GM12878 (cell line): ENCODE measurements around the gene NFAT5. TPM values are rescaled to one million over a fixed set of nuclear protein-coding genes. Genes with fewer than 3 reads are reported as not detected.

Experiments
- ATAC-seq: fragments of 200-7000 bp; cut with Tn5 transposase; 3 replicates; pipeline ENCODE4 v1.9.1; 2020; ENCODE audit warnings: mild to moderate bottlenecking, moderate library complexity
- BruUV-seq: library from RNA; stranded (reverse); fragments of 400-500 nt; replicated peaks from 2 replicates; lab custom pipeline; 2021; lab: Mats Ljungman, UMichigan
- CTCF ChIA-PET: fragments of 300-600 bp; sonication (Branson Sonifier 250); formaldehyde crosslinking; extraction: SDS; loops from one replicate; lab custom pipeline; 2021; ENCODE audit warnings: inconsistent platforms; lab: Yijun Ruan, JAX
- POLR2A ChIA-PET: fragments of 350-600 bp; formaldehyde crosslinking; extraction: SDS; loops from one replicate; lab custom pipeline; 2021; ENCODE audit warnings: inconsistent platforms; lab: Charles Lee
- RAD21 ChIA-PET: fragments of 300-600 bp; sonication (Branson Sonifier 250); formaldehyde crosslinking; loops from one replicate; lab custom pipeline; 2023; ENCODE audit warnings: antibody characterized with exemption; ENCODE audit not compliant: unreplicated experiment; lab: Charles Lee
- SMC1A ChIA-PET: fragments of 300-600 bp; sonication (Branson Sonifier 250); formaldehyde crosslinking; loops from one replicate; lab custom pipeline; 2023; ENCODE audit not compliant: unreplicated experiment, uncharacterized antibody; lab: Charles Lee
- DNase-seq: peaks from one replicate; pipeline ENCODE4 v3.0.0-alpha.2; 2011; ENCODE audit warnings: low read depth, low spot score
- FAIRE-seq: peaks from 3 replicates; lab custom pipeline; 2011; peaks lifted over from hg19 to GRCh38; lab: Jason Lieb, UNC
- H2AFZ ChIP-seq: 2 replicates; pipeline ENCODE4 v1.6.0; 2011; ENCODE audit warnings: low read depth, low read length, control low read depth; ENCODE audit not compliant: control insufficient read depth
- H3K27ac ChIP-seq: 2 replicates; pipeline ENCODE4 v1.5.1; 2011; ENCODE audit warnings: control low read depth; ENCODE audit not compliant: control insufficient read depth, insufficient read depth
- H3K27me3 ChIP-seq, 2 experiments: replicated peaks in 1 of 2; 2 replicates each; pipeline versions ENCODE4 v1.6.0 to v1.6.1; 2011; ENCODE audit warnings: low read length in 1 of 2; ENCODE audit not compliant: control insufficient read depth in 2 of 2, insufficient read depth in 2 of 2
- H3K36me3 ChIP-seq, 2 experiments: 2 replicates each; pipeline ENCODE4 v1.5.1; 2011; ENCODE audit warnings: low read length in 1 of 2; ENCODE audit not compliant: control insufficient read depth in 2 of 2, insufficient read depth in 2 of 2
- H3K4me1 ChIP-seq: 2 replicates; pipeline ENCODE4 v1.6.1; 2011; ENCODE audit warnings: mild to moderate bottlenecking, low read length, moderate library complexity, mixed read lengths; ENCODE audit not compliant: control insufficient read depth, insufficient read depth
- H3K4me2 ChIP-seq: 2 replicates; pipeline ENCODE4 v1.6.0; 2011; ENCODE audit warnings: control low read depth; ENCODE audit not compliant: control insufficient read depth, insufficient read depth
- H3K4me3 ChIP-seq: fragments of 200-600 bp; sonication (generic); 2 replicates; pipeline ENCODE4 v1.5.1; 2016
- H3K79me2 ChIP-seq: 2 replicates; pipeline ENCODE4 v1.6.0; 2011; ENCODE audit warnings: low read length; ENCODE audit not compliant: control insufficient read depth, insufficient read depth
- H3K9ac ChIP-seq: 2 replicates; pipeline ENCODE4 v1.8.0; 2011; ENCODE audit warnings: low read length, control low read depth, mixed read lengths; ENCODE audit not compliant: control insufficient read depth, insufficient read depth
- H3K9me3 ChIP-seq: replicated peaks from 3 replicates; pipeline ENCODE4 v1.5.1; 2011; ENCODE audit warnings: mild to moderate bottlenecking, low read length; ENCODE audit not compliant: control insufficient read depth, insufficient read depth
- H4K20me1 ChIP-seq: 2 replicates; pipeline ENCODE4 v1.6.0; 2011; ENCODE audit not compliant: control insufficient read depth, insufficient read depth
- SMAD5 ChIP-seq: IDR thresholded peaks from 2 replicates; pipeline ENCODE4 v1.6.1; 2016; ENCODE audit warnings: antibody characterized with exemption, low read depth
- ZBTB40 ChIP-seq: fragments of 450-650 bp; IDR thresholded peaks from 2 replicates; pipeline ENCODE4 v1.6.1; 2016; ENCODE audit warnings: mild to moderate bottlenecking, moderate library complexity, borderline replicate concordance
- WGBS: methylation state at CpG from one replicate; pipeline ENCODE4 v1.1.6; 2016; ENCODE audit warnings: low lambda C conversion rate; ENCODE audit not compliant: insufficient replicate concordance, insufficient coverage; ENCODE audit errors: missing lambda C conversion rate; 5-methylcytosine and 5-hydroxymethylcytosine counted together
- in situ Hi-C: fragments of 300-500 bp; cut with MboI; formaldehyde crosslinking; loops from 9 replicates; pipeline ENCODE4 v1.14.3; 2018; ENCODE audit warnings: mixed read lengths
- intact Hi-C: fragments of 100-400 bp; cut with micrococcal nuclease; formaldehyde crosslinking; loops from one replicate; pipeline ENCODE4 v1.14.2; 2022; ENCODE audit not compliant: unreplicated experiment
- polyA plus RNA-seq, 11 experiments: library from polyadenylated mRNA; depleted of rRNA in 4 of 11; unstranded in 6 of 11; stranded (reverse) in 5 of 11; fragments of >200 nt; fragmentation: Nextera tagmentation in 4 of 11; fragmentation: Illumina TruSeq in 1 of 11; extraction: Ambion mirVana in 4 of 11; extraction: Trizol in 1 of 11; gene quantifications; 1 replicate in 1 of 11; 2 replicates in 10 of 11; pipeline versions ENCODE4 v1.2.1 to v1.2.3, GENCODE V29; 2011 to 2016; ENCODE audit warnings: inconsistent platforms in 2 of 11, missing spikeins in 2 of 11, low read depth in 1 of 11
- total RNA-seq, 4 experiments: library from RNA; depleted of rRNA in 3 of 4; stranded (reverse); fragments of >200 nt in 3 of 4; fragmentation: Illumina TruSeq in 1 of 4; extraction: Trizol in 1 of 4; gene quantifications; 2 replicates each; pipeline versions ENCODE4 v1.2.1 to v1.2.3, GENCODE V29; 2013 to 2021

Gene NFAT5
- total and polyA plus RNA-seq, 10 of the 15 experiments (the other 5 are each of a cell fraction or from before 2014, with no cell fraction given): 0.58 to 31.5 (median 12.7) TPM

GRCh38 chr16:69747115-69747514, 181.3 kb downstream of the NFAT5 start (continued):
- no peak for TF ChIP-seq ZBTB40
- TF ChIP-seq, all 136 proteins: peak for 0

GRCh38 chr16:69748694-69749345, 183.1 kb downstream of the NFAT5 start:
- ChIA-PET CTCF (interaction anchor here (0.7 to 1.3 kb wide), 4 partner anchors 20 to 40 kb away, joined by 3 read pairs; no protein-coding TSS in a partner anchor), POLR2A (interaction anchor here (0.7 kb wide), 1 partner anchor 9 kb away, joined by 4 read pairs; no protein-coding TSS in a partner anchor), RAD21 (no interaction called here), SMC1A (interaction anchor here (0.9 to 1.0 kb wide), 2 partner anchors 13 to 353 kb away, joined by 3 to 5 read pairs; no protein-coding TSS in a partner anchor)
- 83% methylated on average over 20 of the region's 20 CpGs for WGBS
- intact Hi-C loops (no loop called here), in situ Hi-C loops (no loop called here)
- peaks cover 32% of the 10 kb centered on the region for H3K79me2 ChIP-seq
- H3K27me3 ChIP-seq: no peaks in the 10 kb centered on the region
- TF ChIP-seq SMAD5: no peak
- H2AFZ ChIP-seq: no peak overlapping the region
- DNase-seq (no peak), ATAC-seq (no peak), FAIRE-seq (no peak)
- H3K36me3 ChIP-seq: peaks cover 24 to 46% of the 10 kb centered on the region in 2 experiments
- H3K27ac ChIP-seq: no peak overlapping the region
- H3K9me3 ChIP-seq: no peaks in the 10 kb centered on the region
- no peak overlapping the region for H3K4me3 ChIP-seq
- H3K9ac ChIP-seq: no peak overlapping the region
- H4K20me1 ChIP-seq: no peaks in the 10 kb centered on the region
- peaks cover 5% of the 10 kb centered on the region for H3K4me1 ChIP-seq
- TSS peak; percentile 6 for BruUV-seq
- no peak overlapping the region for H3K4me2 ChIP-seq
